NCI-H2227 treated with DMSO at 0.1 percent for 48 hours (cell line): Measurements from ENCODE around the gene DHX34.
"Not testable (repeated sequence)": the region's sequence is repeated elsewhere in the genome, so short reads cannot be mapped to it uniquely, and the experiment has no call there.

Experiments used
- DNase-seq: peaks from one replicate; lab custom pipeline; 2025; lab: John Stamatoyannopoulos, UW

The DHX34 gene, protein sequence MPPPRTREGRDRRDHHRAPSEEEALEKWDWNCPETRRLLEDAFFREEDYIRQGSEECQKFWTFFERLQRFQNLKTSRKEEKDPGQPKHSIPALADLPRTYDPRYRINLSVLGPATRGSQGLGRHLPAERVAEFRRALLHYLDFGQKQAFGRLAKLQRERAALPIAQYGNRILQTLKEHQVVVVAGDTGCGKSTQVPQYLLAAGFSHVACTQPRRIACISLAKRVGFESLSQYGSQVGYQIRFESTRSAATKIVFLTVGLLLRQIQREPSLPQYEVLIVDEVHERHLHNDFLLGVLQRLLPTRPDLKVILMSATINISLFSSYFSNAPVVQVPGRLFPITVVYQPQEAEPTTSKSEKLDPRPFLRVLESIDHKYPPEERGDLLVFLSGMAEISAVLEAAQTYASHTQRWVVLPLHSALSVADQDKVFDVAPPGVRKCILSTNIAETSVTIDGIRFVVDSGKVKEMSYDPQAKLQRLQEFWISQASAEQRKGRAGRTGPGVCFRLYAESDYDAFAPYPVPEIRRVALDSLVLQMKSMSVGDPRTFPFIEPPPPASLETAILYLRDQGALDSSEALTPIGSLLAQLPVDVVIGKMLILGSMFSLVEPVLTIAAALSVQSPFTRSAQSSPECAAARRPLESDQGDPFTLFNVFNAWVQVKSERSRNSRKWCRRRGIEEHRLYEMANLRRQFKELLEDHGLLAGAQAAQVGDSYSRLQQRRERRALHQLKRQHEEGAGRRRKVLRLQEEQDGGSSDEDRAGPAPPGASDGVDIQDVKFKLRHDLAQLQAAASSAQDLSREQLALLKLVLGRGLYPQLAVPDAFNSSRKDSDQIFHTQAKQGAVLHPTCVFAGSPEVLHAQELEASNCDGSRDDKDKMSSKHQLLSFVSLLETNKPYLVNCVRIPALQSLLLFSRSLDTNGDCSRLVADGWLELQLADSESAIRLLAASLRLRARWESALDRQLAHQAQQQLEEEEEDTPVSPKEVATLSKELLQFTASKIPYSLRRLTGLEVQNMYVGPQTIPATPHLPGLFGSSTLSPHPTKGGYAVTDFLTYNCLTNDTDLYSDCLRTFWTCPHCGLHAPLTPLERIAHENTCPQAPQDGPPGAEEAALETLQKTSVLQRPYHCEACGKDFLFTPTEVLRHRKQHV

GRCh38 chr19:47348819-47349795 is at the start of gene DHX34:
DHX34 (plus strand) TSS chr19:47349315; CDS start chr19:47353031, 3,716 bp downstream.
- peak; percentile 97 for DNase-seq

GRCh38 chr19:47300867-47301266 is 48.2 kb upstream of the DHX34 start:
- DNase-seq, result not testable (repeated sequence)

GRCh38 chr19:47302249-47302648 is 46.9 kb upstream of the DHX34 start:
- DNase-seq, result no peak

DNA sequence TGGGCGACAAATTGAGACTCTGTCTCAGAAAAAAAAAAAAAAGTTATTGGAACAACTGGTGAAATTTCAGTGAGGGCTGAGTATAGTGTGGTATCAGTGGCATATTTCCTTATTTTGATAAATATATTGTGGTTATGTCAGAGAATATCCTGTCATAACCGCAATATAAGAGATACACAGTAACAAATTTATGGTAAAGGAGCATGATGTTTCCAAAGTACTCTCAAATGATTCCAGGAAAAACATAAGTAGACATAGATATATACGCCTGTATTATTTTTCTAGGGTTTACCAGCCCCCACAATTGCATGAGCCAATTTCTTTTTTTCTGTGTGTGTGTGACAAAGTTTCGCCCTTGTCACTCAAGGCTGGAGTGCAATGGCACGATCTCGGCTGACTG is 45.1 kb upstream of the DHX34 start:
- DNase-seq, result no peak

- peak; percentile 14 for DNase-seq
Observed at GRCh38 chr19:47305309-47305751, 43.8 kb upstream of the DHX34 start.

DNA sequence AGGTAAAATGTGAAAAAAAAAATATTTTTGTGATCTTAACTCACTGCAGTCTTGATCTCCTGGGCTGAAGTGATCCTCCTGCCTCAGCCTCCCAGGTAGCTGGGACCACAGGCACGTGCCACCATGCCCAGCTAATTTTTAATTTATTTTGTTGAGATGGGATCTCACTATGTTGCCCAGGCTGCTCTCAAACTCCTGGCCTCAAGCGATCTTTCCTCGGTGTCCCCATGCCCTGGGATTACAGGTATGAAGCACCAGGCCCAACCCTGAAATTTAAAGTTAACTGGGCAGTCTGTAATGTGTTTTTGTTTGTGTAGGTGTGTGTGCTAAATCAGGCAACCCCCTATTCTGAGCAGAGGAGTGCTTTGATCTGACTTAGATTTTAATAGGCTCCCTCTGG is 42.8 kb upstream of the DHX34 start:
- no peak for DNase-seq

DNA sequence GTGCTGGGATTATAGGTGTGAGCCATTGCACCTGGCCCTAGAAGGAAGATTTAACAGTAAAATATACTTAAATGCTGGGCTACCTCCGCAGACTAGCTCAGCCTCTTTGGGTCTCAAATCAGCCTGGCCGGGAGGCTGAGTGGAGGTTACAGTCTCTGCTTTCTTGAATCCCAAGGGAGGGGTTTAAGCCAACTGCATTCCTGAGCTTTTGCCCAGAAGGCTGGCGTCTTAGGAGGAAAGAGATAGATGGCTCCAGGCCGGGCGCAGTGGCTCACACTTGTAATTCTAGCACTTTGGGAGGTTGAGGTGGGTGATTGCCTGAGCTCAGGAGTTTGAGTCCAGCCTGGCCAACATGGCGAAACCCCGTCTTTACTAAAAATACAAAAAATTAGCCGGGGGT is 40.1 kb upstream of the DHX34 start:
- no peak for DNase-seq

GRCh38 chr19:47309608-47310007 is 39.5 kb upstream of the DHX34 start, which contains the start of gene C5AR1:
C5AR1 (plus strand) TSS chr19:47309861; CDS start chr19:47309896, 35 bp downstream.
- DNase-seq, result no peak

DNA sequence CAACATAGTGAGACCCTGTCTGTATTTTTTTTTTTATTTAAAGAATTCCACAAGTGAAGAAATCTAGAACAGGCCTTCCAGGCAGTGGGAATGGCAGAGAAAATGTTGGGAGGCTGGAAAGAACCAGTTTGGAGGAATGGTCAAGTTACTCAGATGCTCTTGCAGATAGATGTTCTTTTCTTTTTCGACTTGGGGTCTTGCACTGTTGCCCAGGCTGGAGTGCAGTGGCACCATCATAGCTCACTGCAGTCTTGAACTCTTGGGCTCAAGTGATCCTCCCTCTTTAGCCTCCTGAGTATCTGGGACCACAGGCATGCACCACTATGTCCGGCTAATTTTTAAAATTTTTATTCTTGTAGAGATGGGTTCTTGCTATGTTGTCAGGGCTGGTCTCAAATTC is 38.8 kb upstream of the DHX34 start:
- DNase-seq, result no peak

- no peak for DNase-seq
Observed at GRCh38 chr19:47310819-47311218, 38.3 kb upstream of the DHX34 start.

- no peak for DNase-seq
Observed at GRCh38 chr19:47312366-47313006, 36.6 kb upstream of the DHX34 start.

- DNase-seq, result no peak
Observed at GRCh38 chr19:47313754-47314295, 35.3 kb upstream of the DHX34 start.

DNA sequence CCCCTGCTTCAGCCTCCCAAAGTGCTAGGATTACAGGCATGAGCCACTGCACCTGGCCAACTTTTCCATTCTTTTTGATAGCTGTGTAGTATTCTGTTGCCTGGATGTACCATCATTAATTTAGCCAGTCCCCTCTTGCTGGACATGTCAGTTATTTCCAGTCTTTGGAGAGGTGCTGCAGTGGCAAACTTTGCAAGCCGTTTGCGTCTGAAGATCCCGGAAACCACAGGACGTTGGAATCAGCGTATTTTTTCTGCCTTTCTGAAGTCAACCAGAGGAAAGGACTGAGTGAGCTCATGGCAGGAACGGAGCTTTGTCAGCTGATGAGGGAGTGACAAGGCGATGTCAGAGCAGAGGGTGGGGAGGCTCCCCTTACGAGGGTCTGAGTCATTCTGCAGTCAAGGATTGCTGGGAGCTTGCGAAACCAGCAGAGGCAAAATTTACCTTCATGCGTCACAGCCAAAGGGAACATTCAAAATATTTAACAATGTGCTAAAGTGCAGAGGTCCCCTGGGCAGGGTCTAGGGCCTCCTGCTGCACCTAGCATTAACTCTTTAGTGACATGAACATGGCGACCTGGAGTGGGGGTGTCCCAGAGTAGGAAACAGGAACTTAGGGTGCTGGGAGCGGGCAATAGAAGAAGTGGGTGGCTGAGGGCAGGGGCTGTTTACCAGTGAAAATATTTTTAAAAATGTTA is 33.8 kb upstream of the DHX34 start:
- DNase-seq, result no peak

GRCh38 chr19:47316513-47316912 is 32.6 kb upstream of the DHX34 start:
- DNase-seq, result no peak

- DNase-seq, result no peak
Observed at GRCh38 chr19:47319923-47320871, 28.9 kb upstream of the DHX34 start.

GRCh38 chr19:47321630-47322029 is 27.5 kb upstream of the DHX34 start:
- no peak for DNase-seq

DNA sequence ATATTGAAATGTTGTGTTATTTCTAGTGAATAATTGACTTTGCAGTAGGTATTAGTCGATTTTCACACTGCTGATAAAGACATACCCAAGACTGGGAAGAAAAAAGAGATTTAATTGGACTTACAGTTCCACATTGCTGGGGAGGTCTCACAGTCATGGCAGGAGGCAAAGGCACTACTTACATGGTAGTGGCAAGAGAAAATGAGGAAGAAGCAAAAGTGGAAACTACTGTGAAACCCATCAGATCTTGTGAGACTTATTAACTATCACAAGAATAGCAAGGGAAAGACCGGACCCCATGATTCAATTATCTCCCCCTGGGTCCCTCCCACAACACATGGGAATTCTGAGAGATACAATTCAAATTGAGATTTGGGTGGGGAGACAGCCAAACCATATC is 27.1 kb upstream of the DHX34 start:
- no peak for DNase-seq

- no peak for DNase-seq
Observed at GRCh38 chr19:47323409-47323808, 25.7 kb upstream of the DHX34 start.

DNA sequence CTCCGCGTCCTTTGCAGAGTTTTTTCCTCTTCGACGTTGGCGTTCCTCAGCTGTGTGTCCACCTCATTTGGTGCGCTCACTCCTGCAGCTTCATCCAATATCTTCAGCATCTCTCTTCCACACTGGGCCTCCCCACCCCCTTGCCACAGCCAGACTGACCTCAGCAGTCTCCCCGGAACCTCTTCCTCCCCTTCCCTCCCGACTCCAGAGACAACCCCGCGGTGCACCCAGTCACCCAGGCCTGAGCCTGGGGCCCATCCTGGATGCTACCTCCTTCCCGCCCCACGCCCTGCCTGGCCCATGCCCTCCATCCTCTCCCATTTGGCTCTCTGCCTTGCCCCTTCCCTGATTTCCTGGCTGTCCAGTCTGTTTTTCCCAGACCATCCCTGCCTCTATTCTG is 25.2 kb upstream of the DHX34 start:
- DNase-seq, result no peak
